ENCODE results near the gene OR2A14.
"Not testable (repeated sequence)": the region's sequence is repeated elsewhere in the genome, so short reads cannot be mapped to it uniquely, and the experiment has no call there.

The OR2A14 gene

GRCh38 chr7:144164784-144165183, 41.8 kb downstream of the OR2A14 start:
- DNase-seq = no peak

GRCh38 chr7:144171594-144172350, 48.8 kb downstream of the OR2A14 start:
- DNase-seq = not testable (repeated sequence)

- DNase-seq = no peak
These were observed 51.6 kb downstream of the OR2A14 start for GRCh38 chr7:144174613-144175012.

GRCh38 chr7:144178380-144179164, 55.6 kb downstream of the OR2A14 start:
- DNase-seq = not testable (repeated sequence)

- DNase-seq = not testable (repeated sequence)
These were observed 56.1 kb downstream of the OR2A14 start for GRCh38 chr7:144179165-144179479.

Data from KG1 (cell line).